ENCODE results near the gene PTPRR.

DNA sequence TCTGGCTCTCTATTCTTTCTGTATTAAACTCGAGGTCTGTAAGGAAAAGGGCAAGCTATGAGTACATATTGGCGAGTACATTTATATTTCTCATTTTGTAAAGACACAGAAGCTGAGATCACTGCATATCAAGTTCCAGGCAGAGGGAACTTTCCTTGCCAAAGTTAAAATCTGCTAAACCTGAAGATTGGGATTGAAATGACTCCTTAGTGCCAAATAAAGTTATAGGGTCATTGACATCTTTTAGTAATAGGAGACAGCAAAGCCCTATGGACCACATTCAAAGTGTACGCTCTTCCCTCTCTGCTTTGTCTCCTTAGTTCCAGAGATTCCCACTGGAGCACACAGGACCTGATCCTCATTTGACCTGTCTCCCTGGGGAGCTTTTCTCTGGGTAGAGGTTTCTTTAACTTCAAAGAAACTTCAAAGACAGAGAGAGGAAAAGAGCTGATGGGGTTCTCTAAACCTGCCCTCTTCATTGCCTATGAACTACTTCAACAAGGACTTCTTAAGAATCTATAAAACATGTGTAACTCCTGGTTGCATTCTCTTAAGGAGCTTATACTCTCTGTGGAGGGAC is 42.6 kb upstream of the PTPRR start:
- TF ChIP-seq, protein P1, sequence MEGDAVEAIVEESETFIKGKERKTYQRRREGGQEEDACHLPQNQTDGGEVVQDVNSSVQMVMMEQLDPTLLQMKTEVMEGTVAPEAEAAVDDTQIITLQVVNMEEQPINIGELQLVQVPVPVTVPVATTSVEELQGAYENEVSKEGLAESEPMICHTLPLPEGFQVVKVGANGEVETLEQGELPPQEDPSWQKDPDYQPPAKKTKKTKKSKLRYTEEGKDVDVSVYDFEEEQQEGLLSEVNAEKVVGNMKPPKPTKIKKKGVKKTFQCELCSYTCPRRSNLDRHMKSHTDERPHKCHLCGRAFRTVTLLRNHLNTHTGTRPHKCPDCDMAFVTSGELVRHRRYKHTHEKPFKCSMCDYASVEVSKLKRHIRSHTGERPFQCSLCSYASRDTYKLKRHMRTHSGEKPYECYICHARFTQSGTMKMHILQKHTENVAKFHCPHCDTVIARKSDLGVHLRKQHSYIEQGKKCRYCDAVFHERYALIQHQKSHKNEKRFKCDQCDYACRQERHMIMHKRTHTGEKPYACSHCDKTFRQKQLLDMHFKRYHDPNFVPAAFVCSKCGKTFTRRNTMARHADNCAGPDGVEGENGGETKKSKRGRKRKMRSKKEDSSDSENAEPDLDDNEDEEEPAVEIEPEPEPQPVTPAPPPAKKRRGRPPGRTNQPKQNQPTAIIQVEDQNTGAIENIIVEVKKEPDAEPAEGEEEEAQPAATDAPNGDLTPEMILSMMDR (IDR thresholded peaks at IDR 0.05; ENCODE audit: low read depth, low read length, poor library complexity, severe bottlenecking) = no peak
- no peak for TF ChIP-seq EZH2phosphoT487 (IDR thresholded peaks at IDR 0.05; ENCODE audit: borderline replicate concordance, low read length)

Data from DOHH2 (cell line).